ENCODE measurements around the gene DPF3.

Gene DPF3

DNA sequence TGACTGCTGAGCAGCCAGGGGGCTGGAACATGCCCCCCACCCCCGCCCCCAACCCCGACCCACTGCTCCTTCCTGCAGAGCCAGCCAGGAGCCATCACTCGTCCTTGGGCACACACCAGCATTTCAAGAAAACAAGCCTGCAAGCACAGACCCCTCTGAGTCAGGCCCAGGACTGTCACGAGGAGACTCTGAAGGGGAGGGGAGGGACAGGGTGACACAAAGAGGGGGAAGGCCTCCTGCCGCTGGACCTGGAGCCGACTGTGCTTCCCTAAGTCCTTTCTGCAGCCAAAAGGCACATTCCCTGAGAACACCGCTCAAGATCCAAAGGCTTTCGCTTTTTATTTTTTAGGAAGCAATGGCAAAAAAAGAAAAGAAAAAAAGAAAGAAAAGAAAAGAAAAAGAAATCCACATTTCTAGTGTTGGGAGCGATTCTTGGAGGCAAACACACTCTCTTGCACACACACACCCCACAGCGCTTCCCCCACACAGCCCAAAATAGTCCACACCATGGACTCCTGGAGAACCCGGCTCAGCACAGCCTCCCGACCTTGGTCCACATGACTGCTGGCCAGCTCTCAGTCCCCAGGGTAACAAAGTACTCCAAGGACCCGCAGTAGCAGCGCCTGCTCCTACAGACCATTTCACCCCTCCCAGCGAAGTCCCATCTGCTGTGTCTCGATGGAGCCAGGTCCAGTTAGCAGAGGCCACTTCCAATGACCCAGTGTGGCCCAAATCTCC is 101.7 kb downstream of the DPF3 start:
- Histone ChIP-seq H3K4me3 (ENCODE audit: low read depth in 1 of 5, low read length in 5 of 5) (no peak overlapping the region), H3K27me3 (ENCODE audit: control insufficient read depth in 5 of 5, insufficient read depth in 4 of 5, low read length in 5 of 5) (no peaks in the 10 kb centered on the region), H3K9me3 (ENCODE audit: control insufficient read depth in 5 of 5, low read length in 5 of 5) (no peaks in the 10 kb centered on the region), H3K36me3 (ENCODE audit: control insufficient read depth in 5 of 5, insufficient read depth in 5 of 5, low read length in 5 of 5) (no peaks in the 10 kb centered on the region), H3K4me1 (ENCODE audit: control insufficient read depth in 5 of 5, insufficient read depth in 5 of 5, low read length in 5 of 5) (peaks cover 0 to 6% (median 0%) of the 10 kb centered on the region in 5 donors), H3K27ac (ENCODE audit: low read depth, low read length) (no peak overlapping the region), H3K9ac (ENCODE audit: low read length in 5 of 5) (no peak overlapping the region)

DNA sequence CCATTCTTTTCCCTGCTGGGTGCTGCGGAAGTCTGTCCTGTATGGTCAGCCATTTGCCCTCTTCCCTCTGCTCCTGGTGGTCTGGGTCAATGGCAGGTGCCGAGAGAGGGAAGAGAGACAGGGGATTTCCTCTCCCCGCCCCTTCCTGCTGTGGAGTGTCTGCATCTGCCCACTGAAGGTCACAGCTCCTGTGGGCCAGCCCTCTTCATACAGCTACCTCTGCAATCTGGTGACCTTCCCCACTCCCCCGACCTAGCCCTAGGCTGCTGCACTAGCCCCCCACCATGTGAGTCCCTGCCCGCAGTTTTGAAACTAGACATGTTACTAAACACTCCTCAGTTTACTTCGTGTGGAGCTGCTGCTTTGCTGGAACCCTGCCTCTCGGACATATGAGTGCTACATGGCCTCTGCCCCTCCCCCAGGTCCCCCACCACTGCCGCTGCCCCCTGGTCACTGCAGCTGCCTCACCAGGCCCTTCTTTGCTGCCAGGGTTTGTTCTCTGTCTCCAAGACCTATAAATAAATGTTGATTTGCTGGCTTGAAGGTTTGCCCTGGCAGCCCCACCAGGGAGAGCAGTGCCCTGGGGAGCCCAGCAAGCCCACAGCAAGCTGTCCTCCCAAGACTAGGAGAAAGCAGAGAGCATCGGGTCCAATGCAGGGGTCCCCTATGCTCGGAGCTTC is 102.9 kb downstream of the DPF3 start:
- H3K9ac ChIP-seq (ENCODE audit: low read length in 5 of 5): no peak overlapping the region
- no peaks in the 10 kb centered on the region for H3K27me3 ChIP-seq (ENCODE audit: control insufficient read depth in 5 of 5, insufficient read depth in 4 of 5, low read length in 5 of 5)
- peaks cover 0 to 6% (median 0%) of the 10 kb centered on the region in 5 donors for H3K4me1 ChIP-seq (ENCODE audit: control insufficient read depth in 5 of 5, insufficient read depth in 5 of 5, low read length in 5 of 5)
- H3K9me3 ChIP-seq (ENCODE audit: control insufficient read depth in 5 of 5, low read length in 5 of 5): no peaks in the 10 kb centered on the region
- no peak overlapping the region for H3K27ac ChIP-seq (ENCODE audit: low read depth, low read length)
- no peaks in the 10 kb centered on the region for H3K36me3 ChIP-seq (ENCODE audit: control insufficient read depth in 5 of 5, insufficient read depth in 5 of 5, low read length in 5 of 5)
- no peak overlapping the region for H3K4me3 ChIP-seq (ENCODE audit: low read depth in 1 of 5, low read length in 5 of 5)

DNA sequence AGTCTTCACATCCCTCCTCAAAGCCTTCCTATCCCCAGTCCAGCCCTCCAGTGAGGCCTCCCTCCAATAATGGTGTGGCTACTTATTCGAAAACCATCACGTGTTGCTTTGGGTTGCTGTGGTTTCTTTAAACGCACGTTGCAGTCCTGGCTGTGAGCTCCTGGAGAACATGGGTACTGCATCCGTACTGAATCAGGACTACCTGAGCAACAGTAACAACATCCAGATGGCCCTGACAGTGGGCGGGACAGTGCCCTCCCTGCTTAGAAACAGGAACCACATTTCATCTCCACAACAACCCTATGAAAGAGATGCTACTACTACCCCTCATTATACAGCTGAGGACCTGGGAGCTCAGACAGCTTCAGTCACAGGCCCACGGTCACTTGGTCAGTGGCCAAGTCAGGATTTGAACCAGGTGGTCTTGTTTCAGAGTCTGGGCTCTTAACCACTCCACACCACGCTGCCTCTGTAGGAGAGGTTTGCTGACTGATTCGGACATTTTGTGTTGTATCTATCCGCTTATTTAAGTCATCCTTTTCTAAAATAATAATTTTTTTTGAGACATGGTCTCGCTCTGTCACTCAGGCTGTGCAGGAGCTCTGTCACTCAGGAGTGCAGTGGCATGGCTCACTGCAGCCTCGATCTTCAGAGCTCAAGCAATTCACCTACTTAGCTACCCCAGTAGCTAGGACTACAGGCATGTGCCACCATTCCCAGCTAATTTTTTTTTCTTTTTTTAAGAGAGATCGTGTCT is 104.8 kb downstream of the DPF3 start:
- Histone ChIP-seq H3K4me1 (ENCODE audit: control insufficient read depth in 5 of 5, insufficient read depth in 5 of 5, low read length in 5 of 5) (peaks cover 0 to 6% (median 0%) of the 10 kb centered on the region in 5 donors), H3K27me3 (ENCODE audit: control insufficient read depth in 5 of 5, insufficient read depth in 4 of 5, low read length in 5 of 5) (no peaks in the 10 kb centered on the region), H3K9ac (ENCODE audit: low read length in 5 of 5) (no peak overlapping the region), H3K4me3 (ENCODE audit: low read depth in 1 of 5, low read length in 5 of 5) (no peak overlapping the region), H3K27ac (ENCODE audit: low read depth, low read length) (no peak overlapping the region), H3K36me3 (ENCODE audit: control insufficient read depth in 5 of 5, insufficient read depth in 5 of 5, low read length in 5 of 5) (no peaks in the 10 kb centered on the region), H3K9me3 (ENCODE audit: control insufficient read depth in 5 of 5, low read length in 5 of 5) (no peaks in the 10 kb centered on the region)

DNA sequence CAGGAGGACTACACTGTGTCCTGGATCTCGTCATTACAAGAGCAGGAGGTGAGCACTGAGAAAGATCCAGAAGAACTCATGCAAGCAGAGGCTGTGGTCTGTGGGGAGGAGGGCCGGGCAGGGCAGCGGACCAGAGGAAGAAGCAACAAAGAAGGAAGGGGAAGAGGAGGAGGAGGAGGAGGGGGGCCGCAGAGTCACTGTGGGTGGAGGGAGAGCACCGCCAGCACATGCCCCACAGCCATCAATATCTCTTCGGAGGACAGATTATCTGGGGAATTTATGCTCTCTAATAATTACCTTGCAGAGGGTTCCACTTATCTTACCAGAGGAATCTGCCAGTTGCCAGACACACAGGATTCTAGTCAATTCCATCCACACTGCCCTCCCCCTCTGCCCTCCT is 105.6 kb downstream of the DPF3 start:
- Histone ChIP-seq H3K27me3 (ENCODE audit: control insufficient read depth in 5 of 5, insufficient read depth in 4 of 5, low read length in 5 of 5) (no peaks in the 10 kb centered on the region), H3K4me1 (ENCODE audit: control insufficient read depth in 5 of 5, insufficient read depth in 5 of 5, low read length in 5 of 5) (peaks cover 0 to 6% (median 0%) of the 10 kb centered on the region in 5 donors), H3K27ac (ENCODE audit: low read depth, low read length) (no peak overlapping the region), H3K4me3 (ENCODE audit: low read depth in 1 of 5, low read length in 5 of 5) (no peak overlapping the region), H3K36me3 (ENCODE audit: control insufficient read depth in 5 of 5, insufficient read depth in 5 of 5, low read length in 5 of 5) (no peaks in the 10 kb centered on the region), H3K9me3 (ENCODE audit: control insufficient read depth in 5 of 5, low read length in 5 of 5) (no peaks in the 10 kb centered on the region), H3K9ac (ENCODE audit: low read length in 5 of 5) (no peak overlapping the region)

DNA sequence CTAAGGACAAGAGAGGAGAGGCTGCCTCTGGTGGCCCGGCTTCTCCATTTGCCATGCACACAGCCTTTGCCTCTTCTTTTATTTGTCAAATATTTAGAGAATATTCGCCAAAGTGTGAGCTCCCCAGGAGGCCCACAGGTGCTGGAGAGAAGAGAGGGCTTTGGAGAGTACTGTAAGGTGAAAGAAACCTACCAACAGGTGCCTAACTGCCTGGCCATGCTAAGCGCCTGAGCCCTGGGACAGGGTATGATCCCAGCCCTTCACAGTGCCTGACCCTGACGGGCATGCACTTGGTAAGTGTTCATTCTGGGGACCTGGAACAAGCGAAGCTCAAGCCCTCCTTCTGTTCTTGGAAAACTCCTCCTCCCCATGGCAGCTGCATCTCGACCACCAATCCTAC is 106.1 kb downstream of the DPF3 start:
- H3K27ac ChIP-seq (ENCODE audit: low read depth, low read length): no peak overlapping the region

DNA sequence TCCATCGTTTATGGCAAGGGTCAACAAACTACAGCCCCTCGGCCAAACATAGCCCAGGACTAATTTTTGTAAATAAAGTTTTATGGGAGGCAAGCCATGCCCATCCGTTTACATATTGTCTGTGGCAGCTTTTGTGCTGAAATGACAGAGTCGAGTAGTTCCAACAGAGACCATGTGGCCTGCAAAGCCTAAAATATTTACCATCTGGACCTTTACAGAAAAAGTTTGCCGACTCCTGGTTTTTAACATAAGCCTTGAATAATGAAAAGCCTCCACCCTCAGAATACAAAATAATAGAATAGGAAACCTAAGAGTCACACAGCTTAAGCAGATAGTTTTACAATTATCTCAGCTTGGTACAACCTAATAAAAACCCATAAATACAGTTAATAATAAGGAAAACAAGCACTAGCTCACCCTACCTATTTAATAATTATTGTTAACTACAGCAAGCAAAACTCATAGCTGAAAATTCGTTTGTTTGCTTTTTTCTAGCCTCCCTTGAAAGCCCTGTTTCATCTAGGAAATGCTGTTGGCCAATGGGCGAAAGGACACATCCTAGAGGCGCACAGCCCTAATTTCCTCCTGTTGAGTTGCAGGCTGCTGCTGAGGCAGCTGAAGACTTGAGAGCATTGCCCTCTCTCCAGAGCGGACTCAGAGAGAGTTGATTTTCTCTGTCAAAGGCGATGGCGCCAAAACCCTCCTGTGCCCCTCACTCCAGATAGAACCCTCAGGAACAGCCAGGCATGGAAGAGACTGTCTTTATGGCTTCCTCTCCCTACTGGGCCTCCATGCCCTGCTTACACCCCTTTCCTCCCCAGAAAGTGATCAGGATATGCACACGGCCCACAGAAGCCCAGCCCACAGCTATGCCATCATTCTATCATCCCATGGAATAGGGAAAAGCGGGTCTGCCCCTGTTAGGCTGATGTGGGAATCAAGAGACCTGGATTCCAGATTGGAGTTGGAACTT is 107.2 kb downstream of the DPF3 start:
- Histone ChIP-seq H3K4me1 (ENCODE audit: control insufficient read depth in 5 of 5, insufficient read depth in 5 of 5, low read length in 5 of 5) (no peaks in the 10 kb centered on the region), H3K27me3 (ENCODE audit: control insufficient read depth in 5 of 5, insufficient read depth in 4 of 5, low read length in 5 of 5) (no peaks in the 10 kb centered on the region), H3K36me3 (ENCODE audit: control insufficient read depth in 5 of 5, insufficient read depth in 5 of 5, low read length in 5 of 5) (no peaks in the 10 kb centered on the region), H3K9me3 (ENCODE audit: control insufficient read depth in 5 of 5, low read length in 5 of 5) (no peaks in the 10 kb centered on the region), H3K4me3 (ENCODE audit: low read depth in 1 of 5, low read length in 5 of 5) (no peak overlapping the region), H3K27ac (ENCODE audit: low read depth, low read length) (no peak overlapping the region), H3K9ac (ENCODE audit: low read length in 5 of 5) (no peak overlapping the region)

More for the DNA sequence above, 106.1 kb downstream of the DPF3 start:
- H3K36me3 ChIP-seq (ENCODE audit: control insufficient read depth in 5 of 5, insufficient read depth in 5 of 5, low read length in 5 of 5): no peaks in the 10 kb centered on the region
- H3K4me3 ChIP-seq (ENCODE audit: low read depth in 1 of 5, low read length in 5 of 5): no peak overlapping the region
- H3K9me3 ChIP-seq (ENCODE audit: control insufficient read depth in 5 of 5, low read length in 5 of 5): no peaks in the 10 kb centered on the region
- H3K27me3 ChIP-seq (ENCODE audit: control insufficient read depth in 5 of 5, insufficient read depth in 4 of 5, low read length in 5 of 5): no peaks in the 10 kb centered on the region
- H3K4me1 ChIP-seq (ENCODE audit: control insufficient read depth in 5 of 5, insufficient read depth in 5 of 5, low read length in 5 of 5): peaks cover 0 to 6% (median 0%) of the 10 kb centered on the region in 5 donors
- no peak overlapping the region for H3K9ac ChIP-seq (ENCODE audit: low read length in 5 of 5)

DNA sequence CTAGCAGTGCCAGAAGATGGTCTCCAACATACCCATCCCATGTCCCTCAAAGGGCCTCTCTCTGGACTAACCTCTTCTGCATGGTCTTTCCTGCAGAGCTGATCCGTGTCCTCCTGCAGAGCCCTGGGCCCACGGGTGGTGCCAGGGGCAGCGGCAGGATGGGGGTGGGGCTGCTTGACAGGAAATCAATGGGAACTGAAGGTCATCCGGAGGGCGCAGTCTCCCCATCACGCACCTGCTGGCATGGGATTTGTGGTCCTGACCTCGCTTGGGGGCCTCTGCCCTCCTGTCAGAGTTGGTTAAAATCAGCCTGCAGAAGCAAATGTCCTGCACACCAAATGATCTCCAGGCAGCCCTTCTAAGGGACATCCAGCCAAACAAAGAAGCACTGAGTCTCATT is 110.2 kb downstream of the DPF3 start:
- Histone ChIP-seq H3K4me3 (ENCODE audit: low read depth in 1 of 5, low read length in 5 of 5) (no peak overlapping the region), H3K27ac (ENCODE audit: low read depth, low read length) (no peak overlapping the region), H3K9me3 (ENCODE audit: control insufficient read depth in 5 of 5, low read length in 5 of 5) (no peaks in the 10 kb centered on the region), H3K36me3 (ENCODE audit: control insufficient read depth in 5 of 5, insufficient read depth in 5 of 5, low read length in 5 of 5) (no peaks in the 10 kb centered on the region), H3K27me3 (ENCODE audit: control insufficient read depth in 5 of 5, insufficient read depth in 4 of 5, low read length in 5 of 5) (no peaks in the 10 kb centered on the region), H3K4me1 (ENCODE audit: control insufficient read depth in 5 of 5, insufficient read depth in 5 of 5, low read length in 5 of 5) (peaks cover 0 to 7% (median 4%) of the 10 kb centered on the region in 5 donors), H3K9ac (ENCODE audit: low read length in 5 of 5) (no peak overlapping the region)

DNA sequence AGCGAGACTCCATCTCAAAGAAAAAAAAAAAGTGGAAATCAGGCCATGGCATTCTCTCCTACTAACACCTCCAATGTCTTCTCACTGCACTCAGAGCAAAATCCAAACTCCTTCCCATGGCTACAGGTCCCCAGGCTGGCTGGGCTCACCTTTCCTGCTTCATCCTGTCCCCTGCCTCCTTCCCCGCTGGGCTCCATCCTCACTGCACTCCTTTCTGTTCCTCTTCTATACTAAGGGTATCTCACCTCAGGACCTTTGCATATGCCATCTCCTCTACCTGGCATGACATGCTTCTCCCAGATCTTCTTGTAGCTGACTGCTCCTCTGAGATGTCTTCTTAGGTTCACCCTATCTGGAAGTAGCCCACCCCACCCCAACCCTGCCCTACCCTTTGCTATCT is 111.1 kb downstream of the DPF3 start:
- Histone ChIP-seq H3K9ac (ENCODE audit: low read length in 5 of 5) (no peak overlapping the region), H3K4me1 (ENCODE audit: control insufficient read depth in 5 of 5, insufficient read depth in 5 of 5, low read length in 5 of 5) (peaks cover 0 to 7% (median 4%) of the 10 kb centered on the region in 5 donors), H3K36me3 (ENCODE audit: control insufficient read depth in 5 of 5, insufficient read depth in 5 of 5, low read length in 5 of 5) (no peaks in the 10 kb centered on the region), H3K4me3 (ENCODE audit: low read depth in 1 of 5, low read length in 5 of 5) (no peak overlapping the region), H3K27me3 (ENCODE audit: control insufficient read depth in 5 of 5, insufficient read depth in 4 of 5, low read length in 5 of 5) (no peaks in the 10 kb centered on the region), H3K27ac (ENCODE audit: low read depth, low read length) (no peak overlapping the region), H3K9me3 (ENCODE audit: control insufficient read depth in 5 of 5, low read length in 5 of 5) (no peaks in the 10 kb centered on the region)

DNA sequence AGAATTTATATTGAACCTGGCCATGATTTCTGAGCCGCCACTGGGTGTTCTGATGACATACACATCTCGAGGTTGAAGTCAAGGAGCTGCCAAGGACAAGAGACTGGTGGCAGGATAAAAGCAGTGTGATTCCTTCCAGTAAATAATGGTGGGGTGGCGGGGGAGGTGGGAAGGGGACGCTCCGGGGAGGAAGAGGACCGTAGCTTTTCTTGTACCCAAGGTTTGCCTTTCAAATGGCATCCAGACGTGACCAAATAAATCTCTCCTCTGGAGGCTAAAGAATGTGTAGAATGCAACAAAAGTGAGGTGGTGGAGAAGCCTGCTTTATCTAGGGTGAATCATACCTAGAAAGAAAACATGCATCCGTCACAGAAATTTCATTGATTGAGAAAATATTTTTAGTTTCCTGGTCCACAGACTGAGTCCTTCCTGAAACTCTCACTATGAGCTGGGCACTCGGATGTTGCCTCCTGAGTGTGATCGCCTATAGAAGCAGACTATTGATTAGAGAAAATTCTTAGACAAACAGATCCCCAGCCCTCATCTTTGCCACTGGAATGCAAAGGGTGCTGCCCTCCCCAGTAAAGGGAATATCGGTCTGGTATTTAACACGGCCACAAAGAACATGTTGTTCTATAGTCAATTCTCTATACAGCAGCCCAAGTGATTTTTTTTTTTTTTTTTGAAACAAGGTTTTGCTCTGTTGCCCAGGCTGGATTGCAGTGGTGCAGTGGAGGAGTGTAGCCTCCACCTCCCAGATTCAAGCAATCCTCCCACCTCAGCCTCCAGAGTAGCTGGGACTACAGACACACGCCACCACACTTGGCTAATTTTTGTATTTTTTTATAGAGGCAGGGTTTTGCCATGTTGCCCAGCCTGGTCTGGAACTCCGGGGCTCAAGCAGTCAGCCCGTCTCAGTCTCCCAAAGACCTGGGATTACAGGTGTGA is 112.1 kb downstream of the DPF3 start:
- Histone ChIP-seq H3K36me3 (ENCODE audit: control insufficient read depth in 5 of 5, insufficient read depth in 5 of 5, low read length in 5 of 5) (no peaks in the 10 kb centered on the region), H3K27me3 (ENCODE audit: control insufficient read depth in 5 of 5, insufficient read depth in 4 of 5, low read length in 5 of 5) (no peaks in the 10 kb centered on the region), H3K9ac (ENCODE audit: low read length in 5 of 5) (no peak overlapping the region), H3K9me3 (ENCODE audit: control insufficient read depth in 5 of 5, low read length in 5 of 5) (no peaks in the 10 kb centered on the region), H3K4me3 (ENCODE audit: low read depth in 1 of 5, low read length in 5 of 5) (no peak overlapping the region), H3K4me1 (ENCODE audit: control insufficient read depth in 5 of 5, insufficient read depth in 5 of 5, low read length in 5 of 5) (peaks cover 0 to 7% (median 4%) of the 10 kb centered on the region in 5 donors), H3K27ac (ENCODE audit: low read depth, low read length) (no peak overlapping the region)

All from subcutaneous abdominal adipose tissue (tissue), 5 donors.